NCI-H1105 (cell line): ENCODE results near the gene GPR180.

ENCODE experiments used
- DNase-seq: peaks from one replicate; lab custom pipeline; 2025; lab: John Stamatoyannopoulos, UW

GPR180 gene

DNA sequence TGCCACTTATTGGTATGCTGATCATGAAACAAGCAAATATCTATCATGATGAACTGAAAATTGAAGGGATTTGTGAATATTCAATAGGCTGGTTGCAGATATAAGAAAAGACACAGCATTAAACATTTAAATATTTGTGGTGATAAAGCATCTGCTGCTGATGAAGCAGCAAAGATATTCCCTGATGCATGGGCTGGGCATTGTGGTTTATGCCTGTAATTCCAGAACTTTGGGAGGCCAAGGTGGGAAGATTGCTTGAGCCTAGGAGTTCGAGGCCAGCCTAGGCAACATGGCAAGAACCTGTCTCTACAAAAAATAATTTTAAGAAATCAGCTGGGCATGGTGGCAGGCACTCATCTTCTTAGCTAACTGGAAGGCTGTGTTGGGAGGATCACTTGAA lies 54.5 kb downstream of the GPR180 start:
- no peak for DNase-seq

DNA sequence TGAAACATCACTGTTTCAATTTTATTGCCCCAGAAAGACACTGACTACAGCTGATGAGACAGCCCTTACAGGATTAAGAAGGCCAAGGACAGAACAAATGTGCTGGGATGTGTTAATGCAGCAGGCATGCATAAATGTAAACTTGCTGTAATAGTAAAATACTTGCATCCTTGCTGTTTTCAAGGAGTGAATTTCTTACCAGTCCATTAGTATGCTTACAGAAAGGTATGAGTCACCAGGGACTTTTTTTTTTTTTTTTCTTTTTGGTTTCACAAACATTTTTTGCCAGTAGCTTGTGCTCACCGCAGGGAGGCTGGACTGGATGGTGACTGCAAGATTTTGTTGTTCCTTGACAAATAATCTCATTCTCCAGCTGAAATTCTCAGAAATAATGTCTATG lies 55.1 kb downstream of the GPR180 start:
- DNase-seq = no peak

DNA sequence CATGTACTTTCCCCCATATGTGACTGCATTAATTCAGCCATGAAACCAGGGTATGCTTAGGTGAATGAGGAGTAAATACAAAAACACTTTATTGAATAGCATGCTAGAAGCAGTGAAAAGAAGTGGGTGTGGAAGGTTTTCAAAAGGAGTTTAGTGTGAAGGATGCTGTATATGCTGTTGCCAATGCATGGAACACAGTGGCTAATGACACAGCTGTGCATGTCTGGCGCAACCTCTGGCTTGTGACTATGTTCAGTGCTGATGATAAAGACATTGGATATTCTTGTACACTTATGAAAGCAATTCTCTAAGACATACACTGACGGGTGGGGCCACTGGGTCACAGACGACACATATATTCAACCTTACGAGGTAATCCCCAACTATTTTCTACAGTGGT lies 55.5 kb downstream of the GPR180 start:
- DNase-seq = no peak

DNA sequence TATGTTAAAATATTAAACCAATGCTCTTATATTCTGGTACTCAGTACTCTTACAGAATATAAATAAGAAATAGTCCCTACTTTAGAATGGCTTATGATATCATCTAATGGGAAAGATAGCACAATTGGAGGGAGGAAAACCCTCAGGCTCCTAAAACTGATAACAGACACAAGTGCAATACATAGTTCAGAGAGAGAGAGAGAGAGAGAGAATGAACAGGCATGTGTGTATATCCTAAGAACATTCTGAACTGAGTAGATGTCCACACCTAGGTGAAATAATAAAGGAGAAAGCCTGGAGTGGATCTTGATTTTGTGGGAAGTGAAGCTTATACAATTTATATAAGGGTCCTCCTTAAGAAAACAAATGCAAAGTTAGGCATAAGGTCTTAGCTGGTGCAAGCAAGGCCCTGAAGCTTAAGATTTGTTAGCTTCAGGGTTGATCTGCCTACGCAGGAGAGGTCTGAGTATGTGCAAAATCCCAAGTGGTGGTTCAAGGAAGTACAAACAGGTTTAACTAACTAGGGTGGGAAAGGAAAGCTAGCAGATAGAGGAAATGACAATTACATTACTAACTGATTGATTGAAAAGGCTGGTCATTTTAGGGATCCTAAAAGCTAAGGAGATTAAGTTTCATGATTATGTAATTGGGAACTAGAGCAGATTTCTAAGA lies 57.4 kb downstream of the GPR180 start:
- DNase-seq = no peak

DNA sequence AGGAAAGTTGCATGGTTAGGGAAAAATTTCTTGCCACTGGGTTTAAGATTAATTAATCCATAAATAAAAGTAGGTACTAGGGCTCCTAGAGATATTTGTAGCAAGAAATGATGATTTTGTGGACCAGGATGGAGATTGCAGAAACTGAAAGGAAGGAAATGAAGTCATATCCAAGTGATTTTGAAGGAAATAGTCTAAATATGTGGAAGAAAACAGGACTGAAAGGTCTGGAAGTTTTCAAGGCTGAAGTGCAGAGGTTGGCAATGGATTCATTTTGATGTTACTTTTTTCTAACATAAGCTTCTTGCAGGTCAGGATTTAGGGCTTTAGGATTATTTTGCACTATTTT lies 57.9 kb downstream of the GPR180 start:
- no peak for DNase-seq

DNA sequence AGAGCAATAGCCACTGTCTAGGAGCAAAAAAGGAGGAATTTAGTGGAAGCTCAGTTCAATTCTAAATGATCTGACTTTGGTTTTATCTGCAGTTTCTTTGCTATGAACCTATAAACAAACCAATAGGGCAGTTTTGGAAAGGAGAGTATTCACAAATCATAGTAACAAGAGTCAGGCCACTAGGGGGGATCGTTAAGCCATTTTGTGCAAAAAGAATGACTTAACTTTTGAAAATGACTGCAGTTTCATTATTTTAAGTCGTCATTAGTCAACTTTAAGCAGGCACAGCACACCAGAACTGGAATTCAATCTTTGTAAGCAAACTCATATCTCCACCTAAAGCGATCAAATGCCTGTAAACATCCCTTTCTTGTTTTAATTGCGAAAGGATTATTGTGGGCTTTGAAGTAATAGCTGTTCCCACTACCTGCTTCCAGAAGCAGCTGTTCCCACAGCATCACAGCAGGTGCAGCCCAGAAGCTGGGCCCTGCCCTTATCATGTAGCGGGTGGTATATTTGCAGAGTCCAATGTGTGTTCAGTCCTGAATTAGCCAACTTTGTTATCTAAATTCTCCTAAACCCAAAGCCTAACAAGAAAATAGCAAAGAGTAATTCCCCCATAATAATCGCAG lies 59.2 kb downstream of the GPR180 start:
- peak; percentile 17 for DNase-seq

DNA sequence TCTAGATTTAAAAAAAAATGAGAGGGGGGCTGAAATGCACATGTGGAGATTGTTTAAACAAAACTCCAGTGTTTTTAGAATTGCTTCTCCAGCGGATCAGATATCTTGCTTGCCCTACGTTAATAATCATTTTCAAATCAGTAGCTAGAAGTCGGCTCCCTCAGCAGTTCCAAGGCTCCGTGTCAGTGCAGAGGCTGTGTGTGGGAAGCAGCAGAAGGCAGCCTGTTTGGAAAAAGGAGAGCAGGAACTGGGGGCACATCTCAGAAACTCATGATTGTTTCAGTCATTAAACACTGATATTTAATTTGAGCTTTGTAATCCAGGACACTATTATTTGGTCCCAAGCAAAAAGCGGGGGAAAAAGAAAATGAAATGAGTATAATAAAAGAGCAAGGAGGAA lies 59.7 kb downstream of the GPR180 start:
- no peak for DNase-seq

DNA sequence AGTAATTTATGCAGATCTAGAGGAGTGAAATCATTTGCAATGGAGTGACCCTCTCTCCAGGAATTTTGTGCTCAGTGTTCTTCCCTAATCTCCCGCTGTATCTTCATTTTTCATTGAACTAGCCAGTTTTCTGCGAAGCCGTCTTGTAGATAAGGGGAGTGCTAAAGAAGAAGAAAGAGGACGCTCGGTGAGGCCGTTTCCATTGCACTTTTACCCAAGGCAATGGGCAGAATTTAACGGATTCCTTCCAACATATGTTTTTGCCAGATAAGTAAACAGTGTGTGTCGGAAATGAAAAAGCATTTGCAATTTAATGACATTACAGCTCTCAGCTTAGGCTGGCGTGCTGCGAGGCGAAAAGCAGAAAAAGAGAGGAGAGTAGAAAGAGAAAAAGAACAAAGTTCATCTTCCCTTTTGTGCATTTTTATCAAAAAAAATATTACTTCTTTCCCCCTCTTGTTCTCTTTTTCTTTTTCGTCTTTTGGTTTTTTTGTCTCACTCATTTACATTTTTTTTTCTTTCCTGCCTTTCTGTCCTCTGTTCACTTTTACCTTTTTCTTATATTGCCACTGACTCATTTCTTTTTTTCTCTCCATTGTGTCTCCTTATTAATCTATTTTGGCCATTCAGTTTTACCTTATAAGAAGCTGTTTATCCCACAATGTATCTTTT lies 60.8 kb downstream of the GPR180 start:
- DNase-seq = no peak

DNA sequence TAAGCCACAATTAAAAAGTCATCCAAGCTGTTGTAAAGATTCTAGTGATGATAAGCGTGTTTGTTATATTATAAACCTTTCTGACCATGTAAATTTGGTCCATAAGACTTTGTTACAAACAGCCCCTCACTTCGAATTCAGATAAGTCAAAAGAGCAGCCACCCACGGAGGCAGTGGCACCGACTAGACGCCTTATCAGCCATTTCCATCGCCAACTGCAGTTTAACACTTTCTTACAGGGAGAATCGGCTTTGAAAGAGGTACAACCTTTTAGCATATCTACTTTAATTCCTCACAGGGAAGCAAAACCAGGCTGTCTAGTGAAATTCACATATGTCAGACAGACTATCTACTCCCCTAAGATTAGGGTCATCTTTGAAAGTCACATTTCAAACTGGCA lies 63.2 kb downstream of the GPR180 start:
- no peak for DNase-seq

DNA sequence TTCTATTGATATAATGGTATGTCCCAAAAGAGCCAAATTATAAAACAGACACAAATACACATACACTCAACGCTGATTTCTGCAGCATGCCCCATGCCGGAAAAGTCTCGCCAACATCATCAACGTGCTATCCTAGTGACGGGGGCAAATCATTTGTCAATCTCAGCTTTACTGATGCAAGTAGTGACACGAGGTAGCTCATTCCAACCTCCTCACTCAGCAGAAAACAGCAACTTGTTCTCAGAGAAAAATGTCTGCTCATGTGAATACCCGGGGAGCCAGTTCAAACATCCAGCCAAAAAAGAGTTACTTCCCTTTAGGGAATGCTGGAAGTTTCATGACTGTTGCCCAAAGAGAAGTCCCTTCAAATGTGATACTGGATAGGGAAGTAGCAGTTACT lies 64.4 kb downstream of the GPR180 start:
- DNase-seq = no peak

DNA sequence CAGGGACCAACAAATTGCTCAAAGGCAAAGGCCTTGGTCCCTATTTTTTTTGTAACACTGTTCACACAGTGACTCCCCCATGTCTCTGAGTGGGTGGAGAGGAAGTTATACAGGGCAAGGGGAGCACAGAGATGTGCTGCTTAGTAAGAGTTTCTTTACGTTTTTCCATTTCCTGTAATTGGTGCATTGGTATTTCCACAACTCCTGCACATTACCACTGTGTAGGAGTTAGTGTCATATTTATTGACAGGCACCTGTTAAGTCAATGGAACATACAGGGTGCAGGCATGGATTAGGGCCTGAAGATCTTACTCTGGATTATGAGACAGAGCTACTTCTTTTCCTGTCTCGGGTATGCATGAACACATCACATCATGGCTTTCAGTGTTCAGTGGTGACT lies 65.5 kb downstream of the GPR180 start:
- DNase-seq = no peak

DNA sequence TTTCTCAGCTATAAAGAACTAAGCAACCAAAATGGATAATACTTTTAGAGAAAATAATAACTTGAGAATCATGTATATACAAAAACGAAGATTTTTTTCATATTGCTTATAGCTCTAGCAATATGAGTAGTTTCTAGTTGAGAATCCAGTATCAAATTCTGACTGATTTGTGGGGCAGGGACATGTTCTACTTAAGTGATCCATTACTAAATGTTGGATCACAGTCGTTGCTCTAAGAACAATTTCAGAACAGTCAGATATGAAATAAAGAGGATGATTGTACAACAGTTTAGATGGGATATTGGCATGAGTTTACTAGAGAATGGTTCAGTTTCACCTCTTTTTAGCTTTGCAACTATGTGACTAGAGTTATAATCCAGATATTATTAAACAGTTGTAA lies 70.7 kb downstream of the GPR180 start:
- no peak for DNase-seq

DNA sequence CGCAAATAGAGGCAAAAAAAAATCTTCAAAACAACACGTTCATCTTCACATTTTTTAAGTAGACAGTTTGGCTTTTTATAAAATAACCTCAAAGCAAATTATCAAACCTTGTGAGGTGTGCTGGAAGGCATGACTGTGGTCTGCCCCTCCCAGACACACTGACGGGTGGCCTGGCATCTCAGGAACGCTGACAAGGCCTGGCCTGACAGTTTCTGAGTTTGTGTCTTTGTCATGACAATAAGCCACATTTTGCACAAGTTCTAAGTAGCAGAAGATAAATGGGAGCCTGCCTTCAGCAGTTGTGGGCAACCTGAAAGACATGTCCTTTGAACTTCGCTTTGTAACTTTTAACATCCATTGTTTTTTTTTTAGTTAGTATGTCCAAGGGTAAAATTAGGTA lies 72.2 kb downstream of the GPR180 start:
- no peak for DNase-seq

DNA sequence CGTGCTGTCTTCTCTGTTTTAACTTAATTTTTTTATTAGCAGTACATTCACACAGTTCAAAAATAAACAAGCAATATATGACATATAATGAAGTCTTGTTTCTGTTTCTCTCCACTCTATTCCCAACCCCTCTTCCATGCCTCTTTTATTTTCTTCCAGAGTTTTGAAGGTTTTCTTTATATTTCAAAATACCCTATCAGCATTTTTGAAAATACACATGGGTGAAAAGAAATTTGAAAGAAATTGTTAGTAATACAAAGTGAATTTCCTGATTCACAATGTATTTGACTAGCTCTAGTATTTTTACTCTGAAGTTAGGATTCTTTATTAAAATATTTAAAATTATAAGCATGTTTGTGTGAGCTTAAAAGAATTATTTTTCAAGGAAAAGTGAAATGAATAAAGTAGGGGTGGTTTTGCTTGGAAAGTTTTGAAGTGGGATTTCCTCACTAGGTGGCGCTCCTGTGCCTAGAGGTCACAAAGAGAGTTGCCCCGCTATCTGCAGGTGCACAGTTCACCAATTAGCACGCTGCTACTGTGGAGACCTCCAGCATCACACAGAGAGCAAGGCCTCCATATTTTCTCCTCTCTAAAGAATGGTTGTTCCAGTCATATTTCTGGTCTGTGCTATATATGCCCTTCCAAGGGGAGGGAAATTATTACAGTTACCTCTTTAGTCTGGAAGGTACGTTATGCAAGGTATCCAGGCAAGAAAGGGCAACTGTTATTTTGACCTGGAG lies 73.1 kb downstream of the GPR180 start:
- DNase-seq = peak; percentile 37

DNA sequence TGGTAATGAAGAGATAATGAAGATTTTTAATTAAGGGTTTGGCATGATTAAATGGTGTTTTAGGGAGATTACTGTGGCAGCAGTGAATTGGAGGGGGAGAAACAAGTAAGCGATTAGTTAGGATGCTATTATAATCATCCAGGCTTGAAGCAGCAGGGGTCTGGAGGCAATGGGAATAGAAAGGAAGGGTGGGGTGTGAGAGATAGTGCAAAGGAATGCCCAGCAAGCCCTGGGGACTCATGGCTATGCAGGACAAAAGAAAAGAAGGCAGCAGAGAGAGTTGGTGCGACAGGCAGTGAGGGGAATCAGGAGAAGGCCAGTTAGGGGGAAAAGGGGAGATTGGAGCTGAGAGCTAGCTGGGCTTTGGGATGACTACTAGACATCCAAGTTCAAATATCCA lies 76.1 kb downstream of the GPR180 start:
- no peak for DNase-seq

DNA sequence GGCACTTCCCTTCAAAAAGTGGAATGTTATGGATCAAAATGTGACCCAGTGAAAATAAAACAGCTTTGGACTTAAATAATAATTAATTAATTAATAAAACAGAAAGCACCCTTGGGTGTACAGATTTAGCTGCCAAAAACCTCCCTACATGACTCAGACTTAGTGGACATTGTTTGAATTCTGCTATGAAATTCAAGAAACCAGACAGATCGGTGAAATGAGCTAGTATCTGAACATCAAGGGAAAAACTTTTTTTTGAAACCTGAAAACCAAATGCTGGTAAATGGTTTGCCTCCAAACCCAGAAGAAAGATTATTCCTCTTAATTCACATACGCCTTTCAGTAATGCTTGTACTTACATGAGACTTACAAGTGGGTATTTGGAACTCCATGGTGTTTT lies 77.2 kb downstream of the GPR180 start:
- no peak for DNase-seq

DNA sequence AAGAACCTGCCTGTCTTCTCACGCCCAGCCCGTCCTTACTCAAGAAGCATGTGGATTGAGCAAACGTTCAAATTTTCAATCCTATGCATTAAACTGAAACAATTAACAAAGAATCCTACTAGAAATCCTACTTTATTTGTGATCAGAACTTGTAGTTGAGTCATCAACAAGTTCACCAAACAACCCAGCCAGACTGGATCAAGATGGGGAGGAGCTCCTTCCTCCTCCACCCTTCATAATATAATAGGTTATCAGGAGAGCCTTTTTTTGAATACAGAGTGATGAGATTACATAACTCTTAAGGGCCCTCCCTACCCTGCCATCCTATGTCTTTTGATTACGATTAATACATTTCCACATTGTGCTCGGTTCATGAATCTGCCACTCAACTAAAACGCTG lies 78.0 kb downstream of the GPR180 start:
- no peak for DNase-seq

DNA sequence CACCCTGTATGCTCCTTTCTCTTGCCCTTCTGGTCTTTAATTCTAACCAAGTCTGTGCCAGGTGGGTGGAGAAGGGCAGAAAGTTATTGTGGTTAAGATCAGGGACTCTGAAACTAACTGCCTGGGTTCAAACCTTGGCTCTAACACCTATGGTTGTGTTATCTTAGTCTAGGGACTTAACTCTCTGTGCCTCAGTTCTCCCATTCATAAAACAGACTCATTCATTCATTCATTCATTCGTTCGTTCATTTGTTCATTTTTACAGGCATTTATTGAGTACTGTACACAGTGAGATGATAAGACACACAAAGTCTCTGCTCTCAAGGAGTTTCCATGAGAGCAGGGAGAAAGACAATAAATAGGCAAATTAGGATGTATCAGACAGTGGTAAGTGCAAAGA lies 80.6 kb downstream of the GPR180 start:
- DNase-seq = no peak

DNA sequence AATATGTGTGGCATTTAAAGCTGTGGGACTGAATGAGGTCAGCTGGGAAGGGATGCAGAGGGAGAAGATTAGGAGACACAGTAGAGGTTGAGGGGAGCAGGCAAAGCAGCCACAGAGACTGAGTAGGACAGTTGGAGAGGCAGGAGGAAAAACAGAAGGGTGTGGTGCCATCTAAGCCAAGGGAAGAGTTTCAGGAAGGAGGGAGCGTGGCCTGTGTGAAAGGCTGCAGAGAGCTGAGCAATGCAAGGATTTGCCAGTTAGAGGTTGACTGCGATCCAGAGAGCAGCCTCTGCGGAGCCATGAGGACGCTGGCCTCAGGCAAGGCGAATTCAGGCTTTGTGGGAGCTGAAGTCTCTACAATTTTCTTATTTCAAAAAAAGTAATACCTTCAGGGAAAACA lies 81.8 kb downstream of the GPR180 start:
- DNase-seq = no peak
